ENCODE results near the gene RAB27A.

GRCh38 chr15:55266547-55266946 lies 23.1 kb downstream of the RAB27A start:
- no peak for TF ChIP-seq EZH2 (IDR thresholded peaks at IDR 0.05)
- TF ChIP-seq POLR2AphosphoS5 (IDR thresholded peaks at IDR 0.05; ENCODE audit: borderline replicate concordance, low read depth, low read length) = no peak
- TF ChIP-seq FOXP2 (optimal IDR thresholded peaks at IDR 0.05; ENCODE audit: control extremely low read depth, extremely low read length, insufficient read depth) = no peak
